GM23338 (cell line): ENCODE results near the gene TMEM61. TPM values are rescaled to one million over a fixed set of nuclear protein-coding genes. Genes with fewer than 3 reads are reported as not detected.

ENCODE experiments used
- ATAC-seq: fragments of 200-7000 bp; cut with Tn5 transposase; 3 replicates; pipeline ENCODE4 v1.9.1; 2020
- DNase-seq: peaks from one replicate; pipeline ENCODE4 v3.0.0-alpha.2; 2015; ENCODE audit warnings: low spot score
- H2AFZ ChIP-seq: fragments of 200-600 bp; sonication (generic); 2 replicates; pipeline ENCODE4 v1.8.0; 2016; ENCODE audit warnings: antibody characterized with exemption, mild to moderate bottlenecking, moderate library complexity
- H3F3A ChIP-seq: fragments of 200-600 bp; sonication (generic); replicated peaks from 2 replicates; pipeline ENCODE4 v1.8.0; 2017; ENCODE audit warnings: antibody characterized with exemption, mixed run types, low read depth
- H3K27ac ChIP-seq: fragments of 200-600 bp; sonication (generic); 2 replicates; pipeline ENCODE4 v1.6.1; 2016; ENCODE audit warnings: low read depth
- H3K27me3 ChIP-seq: fragments of 200-600 bp; sonication (generic); 2 replicates; pipeline ENCODE4 v1.8.0; 2016; ENCODE audit warnings: mild to moderate bottlenecking, mixed run types, moderate library complexity; ENCODE audit not compliant: insufficient read depth
- H3K36me3 ChIP-seq: fragments of 200-600 bp; sonication (generic); 2 replicates; pipeline ENCODE4 v1.8.0; 2016; ENCODE audit warnings: mild to moderate bottlenecking; ENCODE audit not compliant: insufficient read depth
- H3K4me1 ChIP-seq: fragments of 200-600 bp; sonication (generic); 2 replicates; pipeline ENCODE4 v1.8.0; 2016; ENCODE audit warnings: mild to moderate bottlenecking, moderate library complexity; ENCODE audit not compliant: insufficient read depth
- H3K4me2 ChIP-seq: fragments of 200-600 bp; sonication (generic); 2 replicates; pipeline ENCODE4 v1.7.1; 2017; ENCODE audit warnings: mixed run types
- H3K4me3 ChIP-seq: fragments of 200-600 bp; sonication (generic); 2 replicates; pipeline ENCODE4 v1.6.1; 2016; ENCODE audit warnings: mixed run types
- H3K79me2 ChIP-seq: fragments of 200-600 bp; sonication (generic); replicated peaks from 2 replicates; pipeline ENCODE4 v1.8.0; 2017; ENCODE audit warnings: mild to moderate bottlenecking; ENCODE audit not compliant: insufficient read depth
- H3K9me2 ChIP-seq: fragments of 200-600 bp; sonication (generic); 2 replicates; pipeline ENCODE4 v1.8.0; 2017; ENCODE audit not compliant: insufficient read depth
- H4K20me1 ChIP-seq: fragments of 200-600 bp; sonication (generic); replicated peaks from 2 replicates; pipeline ENCODE4 v1.8.0; 2017; ENCODE audit warnings: mild to moderate bottlenecking; ENCODE audit not compliant: insufficient read depth
- H3K27ac Mint-ChIP-seq: 2 replicates; pipeline ENCODE4 v1.8.0; 2020; ENCODE audit warnings: inconsistent platforms, mild to moderate bottlenecking, moderate library complexity, mixed read lengths
- H3K27me3 Mint-ChIP-seq: 3 replicates; pipeline ENCODE4 v1.8.0; 2022; ENCODE audit warnings: low read depth, mild to moderate bottlenecking, moderate library complexity, mixed read lengths, inconsistent platforms; ENCODE audit not compliant: insufficient read depth, poor library complexity
- H3K36me3 Mint-ChIP-seq: 3 replicates; pipeline ENCODE4 v1.8.0; 2021; ENCODE audit warnings: low read depth, mild to moderate bottlenecking, inconsistent platforms, moderate library complexity, mixed read lengths
- H3K4me1 Mint-ChIP-seq: 3 replicates; pipeline ENCODE4 v1.8.0; 2020; ENCODE audit warnings: mild to moderate bottlenecking, inconsistent platforms, mixed read lengths
- H3K4me3 Mint-ChIP-seq: 3 replicates; pipeline ENCODE4 v1.8.0; 2021; ENCODE audit warnings: moderate library complexity, mild to moderate bottlenecking, inconsistent platforms, mixed read lengths
- H3K9me3 Mint-ChIP-seq: 3 replicates; pipeline ENCODE4 v1.8.0; 2020; ENCODE audit warnings: moderate library complexity, mild to moderate bottlenecking, inconsistent platforms, mixed read lengths
- CREB1 ChIP-seq: fragments of 250-450 bp; sonication (Bioruptor Pico); IDR thresholded peaks from 2 replicates; pipeline ENCODE4 v1.5.0; 2020; ENCODE audit warnings: low read depth, mild to moderate bottlenecking, moderate library complexity
- JUNB ChIP-seq: IDR thresholded peaks from one replicate; pipeline ENCODE4 v1.6.1; 2016; ENCODE audit warnings: antibody characterized with exemption; ENCODE audit not compliant: unreplicated experiment
- NANOG ChIP-seq: IDR thresholded peaks from 2 replicates; pipeline ENCODE4 v1.6.1; 2016; ENCODE audit warnings: antibody characterized with exemption, borderline replicate concordance
- POLR2AphosphoS5 ChIP-seq: IDR thresholded peaks from 2 replicates; pipeline ENCODE4 v1.6.1; 2016; ENCODE audit warnings: antibody characterized with exemption, low read depth
- ZNF114 ChIP-seq: fragments of 250-450 bp; sonication (Bioruptor Pico); IDR thresholded peaks from 2 replicates; pipeline ENCODE4 v1.5.0; 2020; ENCODE audit warnings: mild to moderate bottlenecking, moderate library complexity
- polyA plus RNA-seq: library from polyadenylated mRNA; unstranded; fragments of >200 nt; fragmentation: Nextera tagmentation; extraction: Ambion mirVana; gene quantifications from 2 replicates; pipeline ENCODE4 v1.2.1, GENCODE V29; 2016
- total RNA-seq: library from RNA; depleted of rRNA; stranded (reverse); fragments of >200 nt; shearing (Covaris generic); gene quantifications from 2 replicates; pipeline ENCODE4 v1.2.3, GENCODE V29; 2014
- TF ChIP-seq, protein P1 (sequence below), 2 experiments: fragments of 200-600 bp in 1 of 2; sonication (generic) in 1 of 2; conservative IDR thresholded peaks; 2 replicates each; pipeline versions ENCODE4 v1.5.1 to v1.6.1; 2016 to 2017; ENCODE audit warnings: antibody characterized with exemption in 2 of 2, low read depth in 2 of 2, mild to moderate bottlenecking in 2 of 2, moderate library complexity in 1 of 2
- TF ChIP-seq, protein P2 (sequence below): fragments of 250-450 bp; sonication (Bioruptor Pico); IDR thresholded peaks from 2 replicates; pipeline ENCODE4 v1.5.0; 2020; ENCODE audit warnings: mild to moderate bottlenecking, moderate library complexity
- TF ChIP-seq, protein P3 (sequence below): IDR thresholded peaks from 2 replicates; pipeline ENCODE4 v1.6.1; 2016; ENCODE audit warnings: antibody characterized with exemption
- TF ChIP-seq, protein P4 (sequence below): IDR thresholded peaks from one replicate; pipeline ENCODE4 v1.6.1; 2018; ENCODE audit warnings: antibody characterized with exemption; ENCODE audit not compliant: unreplicated experiment

The TMEM61 gene
- total and polyA plus RNA-seq, 2 experiments from 2014 or later: 2.0 to 3.6 TPM

- TF ChIP-seq NANOG (no peak), POLR2AphosphoS5 (no peak), JUNB (no peak), ZNF114 (CRISPR knock-in tag) (no peak), CREB1 (CRISPR knock-in tag) (0 out of 2 replicates have a peak, but pooled peaks have one; percentile 37)
- TF ChIP-seq, protein P1, sequence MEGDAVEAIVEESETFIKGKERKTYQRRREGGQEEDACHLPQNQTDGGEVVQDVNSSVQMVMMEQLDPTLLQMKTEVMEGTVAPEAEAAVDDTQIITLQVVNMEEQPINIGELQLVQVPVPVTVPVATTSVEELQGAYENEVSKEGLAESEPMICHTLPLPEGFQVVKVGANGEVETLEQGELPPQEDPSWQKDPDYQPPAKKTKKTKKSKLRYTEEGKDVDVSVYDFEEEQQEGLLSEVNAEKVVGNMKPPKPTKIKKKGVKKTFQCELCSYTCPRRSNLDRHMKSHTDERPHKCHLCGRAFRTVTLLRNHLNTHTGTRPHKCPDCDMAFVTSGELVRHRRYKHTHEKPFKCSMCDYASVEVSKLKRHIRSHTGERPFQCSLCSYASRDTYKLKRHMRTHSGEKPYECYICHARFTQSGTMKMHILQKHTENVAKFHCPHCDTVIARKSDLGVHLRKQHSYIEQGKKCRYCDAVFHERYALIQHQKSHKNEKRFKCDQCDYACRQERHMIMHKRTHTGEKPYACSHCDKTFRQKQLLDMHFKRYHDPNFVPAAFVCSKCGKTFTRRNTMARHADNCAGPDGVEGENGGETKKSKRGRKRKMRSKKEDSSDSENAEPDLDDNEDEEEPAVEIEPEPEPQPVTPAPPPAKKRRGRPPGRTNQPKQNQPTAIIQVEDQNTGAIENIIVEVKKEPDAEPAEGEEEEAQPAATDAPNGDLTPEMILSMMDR (conservative IDR thresholded peaks at IDR 0.05; ENCODE audit: low read depth in 2 of 2): peak; percentile 76 to 91
- TF ChIP-seq, protein P2, sequence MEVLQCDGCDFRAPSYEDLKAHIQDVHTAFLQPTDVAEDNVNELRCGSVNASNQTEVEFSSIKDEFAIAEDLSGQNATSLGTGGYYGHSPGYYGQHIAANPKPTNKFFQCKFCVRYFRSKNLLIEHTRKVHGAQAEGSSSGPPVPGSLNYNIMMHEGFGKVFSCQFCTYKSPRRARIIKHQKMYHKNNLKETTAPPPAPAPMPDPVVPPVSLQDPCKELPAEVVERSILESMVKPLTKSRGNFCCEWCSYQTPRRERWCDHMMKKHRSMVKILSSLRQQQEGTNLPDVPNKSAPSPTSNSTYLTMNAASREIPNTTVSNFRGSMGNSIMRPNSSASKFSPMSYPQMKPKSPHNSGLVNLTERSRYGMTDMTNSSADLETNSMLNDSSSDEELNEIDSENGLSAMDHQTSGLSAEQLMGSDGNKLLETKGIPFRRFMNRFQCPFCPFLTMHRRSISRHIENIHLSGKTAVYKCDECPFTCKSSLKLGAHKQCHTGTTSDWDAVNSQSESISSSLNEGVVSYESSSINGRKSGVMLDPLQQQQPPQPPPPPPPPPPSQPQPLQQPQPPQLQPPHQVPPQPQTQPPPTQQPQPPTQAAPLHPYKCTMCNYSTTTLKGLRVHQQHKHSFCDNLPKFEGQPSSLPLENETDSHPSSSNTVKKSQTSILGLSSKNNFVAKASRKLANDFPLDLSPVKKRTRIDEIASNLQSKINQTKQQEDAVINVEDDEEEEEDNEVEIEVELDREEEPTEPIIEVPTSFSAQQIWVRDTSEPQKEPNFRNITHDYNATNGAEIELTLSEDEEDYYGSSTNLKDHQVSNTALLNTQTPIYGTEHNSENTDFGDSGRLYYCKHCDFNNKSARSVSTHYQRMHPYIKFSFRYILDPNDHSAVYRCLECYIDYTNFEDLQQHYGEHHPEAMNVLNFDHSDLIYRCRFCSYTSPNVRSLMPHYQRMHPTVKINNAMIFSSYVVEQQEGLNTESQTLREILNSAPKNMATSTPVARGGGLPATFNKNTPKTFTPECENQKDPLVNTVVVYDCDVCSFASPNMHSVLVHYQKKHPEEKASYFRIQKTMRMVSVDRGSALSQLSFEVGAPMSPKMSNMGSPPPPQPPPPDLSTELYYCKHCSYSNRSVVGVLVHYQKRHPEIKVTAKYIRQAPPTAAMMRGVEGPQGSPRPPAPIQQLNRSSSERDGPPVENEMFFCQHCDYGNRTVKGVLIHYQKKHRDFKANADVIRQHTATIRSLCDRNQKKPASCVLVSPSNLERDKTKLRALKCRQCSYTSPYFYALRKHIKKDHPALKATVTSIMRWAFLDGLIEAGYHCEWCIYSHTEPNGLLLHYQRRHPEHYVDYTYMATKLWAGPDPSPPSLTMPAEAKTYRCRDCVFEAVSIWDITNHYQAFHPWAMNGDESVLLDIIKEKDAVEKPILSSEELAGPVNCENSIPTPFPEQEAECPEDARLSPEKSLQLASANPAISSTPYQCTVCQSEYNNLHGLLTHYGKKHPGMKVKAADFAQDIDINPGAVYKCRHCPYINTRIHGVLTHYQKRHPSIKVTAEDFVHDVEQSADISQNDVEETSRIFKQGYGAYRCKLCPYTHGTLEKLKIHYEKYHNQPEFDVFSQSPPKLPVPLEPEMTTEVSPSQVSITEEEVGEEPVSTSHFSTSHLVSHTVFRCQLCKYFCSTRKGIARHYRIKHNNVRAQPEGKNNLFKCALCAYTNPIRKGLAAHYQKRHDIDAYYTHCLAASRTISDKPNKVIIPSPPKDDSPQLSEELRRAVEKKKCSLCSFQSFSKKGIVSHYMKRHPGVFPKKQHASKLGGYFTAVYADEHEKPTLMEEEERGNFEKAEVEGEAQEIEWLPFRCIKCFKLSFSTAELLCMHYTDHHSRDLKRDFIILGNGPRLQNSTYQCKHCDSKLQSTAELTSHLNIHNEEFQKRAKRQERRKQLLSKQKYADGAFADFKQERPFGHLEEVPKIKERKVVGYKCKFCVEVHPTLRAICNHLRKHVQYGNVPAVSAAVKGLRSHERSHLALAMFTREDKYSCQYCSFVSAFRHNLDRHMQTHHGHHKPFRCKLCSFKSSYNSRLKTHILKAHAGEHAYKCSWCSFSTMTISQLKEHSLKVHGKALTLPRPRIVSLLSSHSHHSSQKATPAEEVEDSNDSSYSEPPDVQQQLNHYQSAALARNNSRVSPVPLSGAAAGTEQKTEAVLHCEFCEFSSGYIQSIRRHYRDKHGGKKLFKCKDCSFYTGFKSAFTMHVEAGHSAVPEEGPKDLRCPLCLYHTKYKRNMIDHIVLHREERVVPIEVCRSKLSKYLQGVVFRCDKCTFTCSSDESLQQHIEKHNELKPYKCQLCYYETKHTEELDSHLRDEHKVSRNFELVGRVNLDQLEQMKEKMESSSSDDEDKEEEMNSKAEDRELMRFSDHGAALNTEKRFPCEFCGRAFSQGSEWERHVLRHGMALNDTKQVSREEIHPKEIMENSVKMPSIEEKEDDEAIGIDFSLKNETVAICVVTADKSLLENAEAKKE (CRISPR knock-in tag): no peak
- TF ChIP-seq, protein P3, sequence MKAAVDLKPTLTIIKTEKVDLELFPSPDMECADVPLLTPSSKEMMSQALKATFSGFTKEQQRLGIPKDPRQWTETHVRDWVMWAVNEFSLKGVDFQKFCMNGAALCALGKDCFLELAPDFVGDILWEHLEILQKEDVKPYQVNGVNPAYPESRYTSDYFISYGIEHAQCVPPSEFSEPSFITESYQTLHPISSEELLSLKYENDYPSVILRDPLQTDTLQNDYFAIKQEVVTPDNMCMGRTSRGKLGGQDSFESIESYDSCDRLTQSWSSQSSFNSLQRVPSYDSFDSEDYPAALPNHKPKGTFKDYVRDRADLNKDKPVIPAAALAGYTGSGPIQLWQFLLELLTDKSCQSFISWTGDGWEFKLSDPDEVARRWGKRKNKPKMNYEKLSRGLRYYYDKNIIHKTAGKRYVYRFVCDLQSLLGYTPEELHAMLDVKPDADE: no peak
- TF ChIP-seq, protein P4, sequence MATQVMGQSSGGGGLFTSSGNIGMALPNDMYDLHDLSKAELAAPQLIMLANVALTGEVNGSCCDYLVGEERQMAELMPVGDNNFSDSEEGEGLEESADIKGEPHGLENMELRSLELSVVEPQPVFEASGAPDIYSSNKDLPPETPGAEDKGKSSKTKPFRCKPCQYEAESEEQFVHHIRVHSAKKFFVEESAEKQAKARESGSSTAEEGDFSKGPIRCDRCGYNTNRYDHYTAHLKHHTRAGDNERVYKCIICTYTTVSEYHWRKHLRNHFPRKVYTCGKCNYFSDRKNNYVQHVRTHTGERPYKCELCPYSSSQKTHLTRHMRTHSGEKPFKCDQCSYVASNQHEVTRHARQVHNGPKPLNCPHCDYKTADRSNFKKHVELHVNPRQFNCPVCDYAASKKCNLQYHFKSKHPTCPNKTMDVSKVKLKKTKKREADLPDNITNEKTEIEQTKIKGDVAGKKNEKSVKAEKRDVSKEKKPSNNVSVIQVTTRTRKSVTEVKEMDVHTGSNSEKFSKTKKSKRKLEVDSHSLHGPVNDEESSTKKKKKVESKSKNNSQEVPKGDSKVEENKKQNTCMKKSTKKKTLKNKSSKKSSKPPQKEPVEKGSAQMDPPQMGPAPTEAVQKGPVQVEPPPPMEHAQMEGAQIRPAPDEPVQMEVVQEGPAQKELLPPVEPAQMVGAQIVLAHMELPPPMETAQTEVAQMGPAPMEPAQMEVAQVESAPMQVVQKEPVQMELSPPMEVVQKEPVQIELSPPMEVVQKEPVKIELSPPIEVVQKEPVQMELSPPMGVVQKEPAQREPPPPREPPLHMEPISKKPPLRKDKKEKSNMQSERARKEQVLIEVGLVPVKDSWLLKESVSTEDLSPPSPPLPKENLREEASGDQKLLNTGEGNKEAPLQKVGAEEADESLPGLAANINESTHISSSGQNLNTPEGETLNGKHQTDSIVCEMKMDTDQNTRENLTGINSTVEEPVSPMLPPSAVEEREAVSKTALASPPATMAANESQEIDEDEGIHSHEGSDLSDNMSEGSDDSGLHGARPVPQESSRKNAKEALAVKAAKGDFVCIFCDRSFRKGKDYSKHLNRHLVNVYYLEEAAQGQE: no peak
- H3K36me3 ChIP-seq: no peaks in the 10 kb centered on the region
- peaks cover 20% of the 10 kb centered on the region for H3K4me1 Mint-ChIP-seq
- H3K4me3 Mint-ChIP-seq: peak overlapping the region; percentile 49
- peaks cover 18% of the 10 kb centered on the region for H3K36me3 Mint-ChIP-seq
- no peaks in the 10 kb centered on the region for H4K20me1 ChIP-seq
- peak overlapping the region; percentile 19; the same call in 1 of the 2 replicates for H3K4me3 ChIP-seq
- peak overlapping the region; percentile 70; the same call in 1 of the 2 replicates for H3K27ac ChIP-seq
- H3K9me3 Mint-ChIP-seq: peaks cover 19% of the 10 kb centered on the region
- no peaks in the 10 kb centered on the region for H3K9me2 ChIP-seq
- peaks cover 13% of the 10 kb centered on the region for H3K27me3 Mint-ChIP-seq
- no peaks in the 10 kb centered on the region for H3F3A ChIP-seq
- H3K4me1 ChIP-seq: peaks cover 18% of the 10 kb centered on the region
- H3K27me3 ChIP-seq: no peaks in the 10 kb centered on the region
- H3K79me2 ChIP-seq: no peaks in the 10 kb centered on the region
- peak; percentile 85 for ATAC-seq
- peak overlapping the region; percentile 58; the same call in 1 of the 2 replicates for H3K27ac Mint-ChIP-seq
- DNase-seq: peak; percentile 91
- H3K4me2 ChIP-seq: peak overlapping the region; percentile 61
- H2AFZ ChIP-seq: peak overlapping the region; percentile 97
Observed at GRCh38 chr1:54950369-54951163, 29.9 kb upstream of the TMEM61 start.
